HG03135 (cell line): ENCODE results near the gene SBF2.
"Not testable (repeated sequence)": the region's sequence is repeated elsewhere in the genome, so short reads cannot be mapped to it uniquely, and the experiment has no call there.

Experiments
- ATAC-seq: cut with Tn5 transposase; IDR thresholded peaks from one replicate; pipeline ENCODE4 v1.9.1; 2021; ENCODE audit warnings: mild to moderate bottlenecking, moderate library complexity; ENCODE audit not compliant: unreplicated experiment

The SBF2 gene

DNA sequence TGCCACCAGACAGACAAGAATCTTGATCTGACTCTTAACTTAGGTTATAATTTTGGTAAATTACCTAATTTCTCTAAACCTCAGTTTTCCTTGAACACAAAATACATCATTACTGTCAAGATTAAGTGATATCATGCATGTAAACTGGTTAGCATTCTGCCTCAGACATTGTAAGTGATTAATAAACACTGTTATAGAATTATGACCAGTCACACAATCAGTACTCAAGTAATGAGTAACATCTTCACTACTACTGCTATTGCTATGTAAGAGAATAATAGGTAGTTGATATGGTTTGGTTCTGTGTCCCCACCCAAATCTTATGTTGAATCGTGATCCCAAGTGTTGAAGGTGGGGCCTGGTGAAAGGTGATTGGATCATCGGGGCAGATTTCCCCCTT, 218.9 kb downstream of the SBF2 start:
- no peak for ATAC-seq

DNA sequence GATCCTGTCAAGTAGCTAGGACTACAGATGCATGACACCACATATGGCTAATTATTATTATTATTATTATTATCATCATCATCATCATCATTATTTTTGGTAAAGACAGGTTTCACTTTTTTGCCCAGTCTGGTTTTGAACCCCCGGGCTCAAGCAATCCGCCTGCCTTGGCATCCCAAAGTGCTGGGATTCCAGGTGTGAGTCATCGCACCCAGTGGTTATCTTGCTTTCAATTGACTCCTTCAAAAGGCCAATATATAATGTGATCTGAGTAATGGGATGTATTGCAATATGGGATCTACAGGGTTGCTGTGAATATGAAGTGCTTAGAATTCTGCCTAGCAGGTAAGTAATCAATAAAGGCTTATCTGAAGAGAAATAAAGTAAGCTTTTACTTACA, 221.2 kb downstream of the SBF2 start:
- ATAC-seq: no peak

DNA sequence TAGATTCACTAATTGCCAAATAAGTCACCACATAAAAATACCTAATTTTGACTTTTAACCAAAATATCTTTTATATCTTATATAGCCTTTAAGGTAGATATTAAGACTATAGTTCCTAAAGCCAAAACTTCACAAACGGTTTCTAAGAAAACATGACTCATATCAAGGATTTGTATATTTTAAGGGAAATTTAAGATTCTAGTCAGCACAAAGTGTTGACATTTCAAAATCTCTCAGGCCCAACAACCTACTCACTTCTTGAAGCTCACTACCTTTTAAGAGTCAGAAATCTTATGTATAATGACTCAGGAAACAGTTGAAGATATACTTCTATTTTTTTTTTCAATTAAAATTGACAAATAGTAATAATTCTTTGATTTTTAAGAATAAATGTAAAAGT, 221.9 kb downstream of the SBF2 start:
- no peak for ATAC-seq

DNA sequence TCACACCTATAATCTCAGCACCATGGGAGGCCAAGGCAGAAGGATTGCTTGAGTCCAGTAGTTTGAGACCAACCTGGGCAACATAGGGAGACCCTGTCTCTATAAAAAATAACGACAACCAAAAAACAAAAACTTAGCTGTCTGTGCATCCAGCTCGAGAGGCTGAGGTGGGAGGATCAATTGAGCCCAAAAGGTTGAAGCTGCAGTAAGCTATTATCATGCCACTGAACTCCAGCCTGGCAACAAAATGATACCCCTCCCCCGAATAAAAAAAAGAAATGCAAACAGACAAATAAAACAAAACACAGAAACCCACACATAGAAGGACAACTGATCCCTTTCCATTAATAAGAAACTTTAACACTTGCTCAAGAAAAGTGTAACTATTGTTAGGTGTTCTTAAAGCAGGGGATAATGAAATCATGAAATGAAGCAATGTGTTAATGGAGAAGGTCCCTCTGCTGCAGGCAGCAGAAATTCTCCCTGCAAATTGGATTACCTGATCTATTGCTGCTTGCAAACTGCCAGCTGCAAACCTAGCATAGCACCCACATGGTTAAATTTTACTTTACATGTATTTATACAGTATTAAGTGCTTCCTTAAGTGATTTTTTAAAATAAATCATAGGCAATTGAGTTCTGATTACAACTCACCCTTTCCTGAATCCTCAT, 226.3 kb downstream of the SBF2 start:
- ATAC-seq: no peak

DNA sequence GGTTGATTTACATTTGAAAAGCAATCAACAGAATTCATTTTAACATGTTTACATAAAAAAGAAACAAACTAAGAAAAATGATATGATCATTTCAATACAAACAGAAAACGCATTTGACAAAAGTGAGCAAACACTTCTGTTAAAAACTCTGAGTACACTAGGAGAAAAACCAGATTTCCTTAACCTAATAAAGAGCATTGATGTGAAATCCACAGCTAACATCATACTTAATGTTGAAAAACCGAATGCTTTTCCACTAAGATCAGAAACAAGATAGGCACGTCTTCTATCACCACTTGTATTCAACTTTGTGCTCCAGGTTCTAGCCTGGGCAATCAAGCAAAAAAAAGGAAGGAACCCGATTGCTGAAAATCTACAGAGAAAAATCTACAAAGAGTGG, 227.6 kb downstream of the SBF2 start:
- no peak for ATAC-seq

DNA sequence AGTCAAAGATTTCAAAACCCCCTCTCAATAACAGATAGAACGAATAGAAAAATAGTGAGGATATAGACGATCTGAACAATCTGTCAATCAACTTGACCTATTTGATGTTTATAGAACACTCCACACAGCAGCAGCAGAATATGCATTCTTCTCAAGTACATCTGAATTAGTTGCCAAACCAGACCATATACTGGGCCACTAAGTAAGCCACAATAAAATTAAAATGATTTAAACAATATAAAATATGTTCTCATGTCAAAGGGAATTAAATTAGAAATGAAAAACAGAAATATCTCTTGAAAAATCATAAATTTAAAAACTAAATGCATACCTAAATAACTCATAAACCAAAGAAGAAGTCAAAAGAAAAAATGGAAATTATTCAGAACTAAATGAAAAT, 229.2 kb downstream of the SBF2 start:
- no peak for ATAC-seq

DNA sequence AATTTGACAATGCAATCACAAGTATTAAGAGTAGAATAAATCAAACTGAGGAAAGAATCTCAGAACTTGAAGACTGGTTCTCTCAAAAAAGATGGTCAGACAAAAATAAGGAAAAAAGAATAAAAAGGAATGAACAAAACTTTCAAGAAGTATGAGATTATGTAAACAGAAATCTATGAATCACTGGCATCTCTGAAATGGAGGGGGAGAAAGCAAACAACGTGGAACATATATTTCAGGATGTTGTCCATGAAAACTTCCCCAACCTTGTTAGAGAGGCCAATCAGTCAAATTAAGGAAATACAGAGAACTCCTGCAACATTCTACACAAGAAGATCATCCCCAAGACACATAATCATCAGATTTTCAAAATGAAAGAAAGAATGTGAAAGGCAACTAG, 235.7 kb downstream of the SBF2 start:
- no peak for ATAC-seq

DNA sequence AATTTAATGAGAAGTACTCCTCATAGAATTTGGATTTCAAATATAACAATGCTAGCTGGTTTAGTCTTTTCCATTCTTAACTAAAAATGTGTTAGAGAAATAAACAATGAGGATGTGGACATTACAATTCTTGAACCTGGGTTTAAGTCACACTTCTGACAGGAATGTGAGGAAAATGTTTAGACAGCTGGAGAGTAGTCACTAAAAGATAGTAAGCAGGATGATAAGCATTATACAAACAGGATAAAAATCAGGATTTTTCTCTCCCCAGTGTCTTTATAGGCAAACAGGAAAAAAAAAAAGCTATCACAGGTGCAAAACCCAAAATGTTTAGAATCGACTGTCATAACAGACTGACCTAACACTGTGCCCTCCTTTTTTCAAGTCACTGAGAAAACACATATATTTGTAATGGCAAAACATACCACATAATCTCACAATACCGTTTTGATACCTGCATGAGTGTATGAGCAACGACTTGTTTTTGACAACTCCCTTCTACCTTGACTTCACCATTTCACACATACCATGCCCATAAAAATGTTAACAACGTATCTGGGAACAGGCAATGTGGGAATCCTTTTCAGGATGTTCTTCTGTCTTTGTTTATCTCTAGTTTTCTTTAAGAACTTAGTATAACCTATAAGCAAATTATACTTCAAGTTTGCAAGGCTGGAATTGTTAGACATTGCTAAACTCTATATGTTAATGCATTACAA, 242.0 kb downstream of the SBF2 start:
- ATAC-seq: no peak

DNA sequence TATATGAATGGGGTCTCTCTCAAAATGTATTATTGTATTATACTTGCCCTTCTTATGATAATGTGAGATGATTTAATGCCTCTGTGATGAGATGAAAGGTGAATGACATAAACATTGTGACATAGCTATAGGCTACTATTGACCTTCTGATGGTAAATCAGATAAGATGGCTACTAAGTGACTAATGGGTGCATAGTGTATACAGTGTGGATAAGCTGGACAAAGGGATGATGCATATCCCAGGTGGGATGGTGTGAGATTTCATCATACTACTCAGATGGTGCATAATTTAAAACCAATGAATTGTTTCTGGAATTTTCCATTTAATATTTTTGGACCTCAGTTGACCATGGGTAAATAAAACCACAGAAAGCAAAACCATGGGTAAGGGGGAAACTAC, 243.5 kb downstream of the SBF2 start:
- ATAC-seq: no peak

DNA sequence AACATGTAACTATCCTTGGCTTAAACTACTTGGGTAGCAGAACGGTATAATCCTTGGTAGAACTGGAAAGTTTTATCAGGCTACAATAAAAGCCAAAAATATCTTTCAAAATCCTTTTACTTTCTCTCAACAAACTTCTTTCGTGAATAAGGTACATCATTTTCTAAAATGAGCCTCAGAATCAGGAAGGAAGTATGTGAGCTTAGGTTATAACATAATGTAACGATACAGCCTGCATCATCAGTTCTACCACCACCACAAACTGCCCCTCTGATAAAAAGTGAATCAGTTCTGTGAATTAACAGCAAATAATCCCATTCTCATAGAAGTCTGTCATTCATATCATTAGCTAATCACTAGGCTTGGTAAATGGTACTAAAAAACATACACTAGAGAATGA, 244.3 kb downstream of the SBF2 start:
- ATAC-seq: no peak

DNA sequence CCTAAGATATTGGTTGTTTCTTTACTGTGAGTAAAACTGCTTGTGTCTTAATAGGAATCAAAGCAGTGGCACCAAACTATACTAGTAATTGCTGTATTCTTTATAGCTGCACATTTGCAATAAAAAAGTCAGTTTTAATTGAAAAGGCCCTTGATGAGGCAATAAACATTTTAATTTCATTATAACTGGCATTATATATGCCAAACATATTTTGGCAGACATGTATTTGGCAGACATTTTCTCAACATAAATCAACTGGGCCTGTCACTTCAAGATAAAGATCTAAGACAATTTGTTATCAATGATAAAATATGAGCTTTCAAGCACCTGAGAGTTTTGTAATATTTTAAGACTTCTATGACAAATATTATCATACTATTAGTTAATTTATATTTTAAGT, 245.7 kb downstream of the SBF2 start:
- no peak for ATAC-seq

DNA sequence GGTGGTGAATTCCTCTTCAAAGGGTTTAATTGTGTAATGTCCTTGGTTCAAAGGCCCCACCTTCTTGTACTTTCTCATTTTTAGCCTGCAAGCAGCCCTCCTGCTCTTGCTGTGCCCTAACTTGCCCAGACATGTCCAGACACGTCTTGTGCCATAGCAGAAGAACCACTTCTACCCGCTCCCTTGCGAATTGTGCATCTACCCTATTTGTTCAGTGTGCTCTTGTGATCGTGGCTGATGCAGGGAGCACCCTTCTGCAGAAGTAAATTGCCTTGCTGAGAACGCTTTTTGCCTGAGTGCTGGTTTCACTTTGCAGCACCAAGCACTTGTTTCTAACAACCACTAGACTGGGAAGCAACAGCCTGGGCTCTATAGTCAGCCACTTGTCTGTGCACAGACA, 249.4 kb downstream of the SBF2 start:
- no peak for ATAC-seq

DNA sequence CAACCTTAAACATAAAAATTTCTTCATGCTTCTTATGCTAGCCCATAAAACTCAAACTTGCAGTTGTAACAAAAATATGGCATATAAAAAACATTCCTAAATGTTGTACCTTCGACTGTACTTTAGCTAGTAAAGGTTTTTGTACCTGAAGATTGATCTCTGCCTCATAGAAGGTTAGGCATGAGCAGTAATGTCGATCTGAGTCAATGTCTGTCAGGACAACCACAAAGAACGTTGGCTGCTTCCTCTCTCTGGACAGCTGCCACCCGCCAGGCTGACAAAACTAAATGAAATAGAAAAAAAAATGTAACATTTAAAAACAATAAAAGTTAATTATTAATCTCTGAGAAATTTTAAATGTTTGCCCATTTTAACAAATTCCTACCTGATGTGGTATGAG, 251.3 kb downstream of the SBF2 start:
- ATAC-seq: no peak

DNA sequence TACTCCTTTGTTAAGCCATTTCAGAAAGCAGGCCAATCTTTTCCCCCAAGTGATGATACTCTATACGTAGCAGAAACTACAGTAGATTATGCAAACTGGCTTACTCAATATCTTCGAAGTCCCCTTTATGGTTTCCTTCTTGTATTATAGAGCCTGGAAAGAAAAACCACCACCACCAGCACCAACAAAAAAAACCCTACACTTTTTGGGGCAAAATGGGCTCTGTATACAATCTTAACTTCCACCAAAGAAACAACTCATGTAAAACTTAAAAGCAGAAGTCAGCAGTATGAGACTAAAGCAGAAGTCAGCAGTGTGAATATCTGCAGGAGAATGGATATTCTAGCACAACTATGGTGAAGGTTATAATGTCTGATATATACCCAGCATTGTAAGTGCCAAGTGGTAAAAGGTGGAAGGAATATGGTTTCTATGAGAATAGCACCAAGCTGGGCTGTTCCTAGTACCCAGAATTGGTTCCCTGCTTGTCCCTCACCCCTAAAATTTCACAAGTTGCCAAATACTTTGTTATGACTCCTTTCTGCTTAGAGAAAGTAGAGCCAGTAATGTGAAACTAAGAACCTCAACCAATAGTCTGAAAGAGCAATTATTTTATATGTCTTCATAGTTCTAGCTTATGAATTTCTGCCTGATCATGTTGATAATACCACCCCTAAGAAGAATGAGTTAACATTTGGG, 252.1 kb downstream of the SBF2 start:
- ATAC-seq: no peak

DNA sequence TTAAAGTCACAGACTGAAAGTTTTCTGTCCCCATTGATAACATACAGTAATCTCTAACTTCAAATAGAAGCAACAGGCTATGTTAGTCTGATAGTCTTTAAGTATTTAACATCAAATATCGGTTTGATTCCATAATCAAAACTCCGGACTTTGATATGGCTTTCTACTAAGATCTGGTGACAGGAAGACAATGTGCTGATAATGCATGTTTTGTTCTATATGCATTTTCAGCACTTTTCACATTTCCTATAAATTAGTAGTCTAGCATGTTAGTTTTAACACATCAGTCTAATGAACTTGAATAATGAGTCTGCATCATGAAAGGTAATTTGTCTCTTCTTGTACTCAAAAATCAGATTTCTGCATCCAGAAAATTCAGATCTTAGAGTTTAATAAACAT, 252.7 kb downstream of the SBF2 start:
- no peak for ATAC-seq

DNA sequence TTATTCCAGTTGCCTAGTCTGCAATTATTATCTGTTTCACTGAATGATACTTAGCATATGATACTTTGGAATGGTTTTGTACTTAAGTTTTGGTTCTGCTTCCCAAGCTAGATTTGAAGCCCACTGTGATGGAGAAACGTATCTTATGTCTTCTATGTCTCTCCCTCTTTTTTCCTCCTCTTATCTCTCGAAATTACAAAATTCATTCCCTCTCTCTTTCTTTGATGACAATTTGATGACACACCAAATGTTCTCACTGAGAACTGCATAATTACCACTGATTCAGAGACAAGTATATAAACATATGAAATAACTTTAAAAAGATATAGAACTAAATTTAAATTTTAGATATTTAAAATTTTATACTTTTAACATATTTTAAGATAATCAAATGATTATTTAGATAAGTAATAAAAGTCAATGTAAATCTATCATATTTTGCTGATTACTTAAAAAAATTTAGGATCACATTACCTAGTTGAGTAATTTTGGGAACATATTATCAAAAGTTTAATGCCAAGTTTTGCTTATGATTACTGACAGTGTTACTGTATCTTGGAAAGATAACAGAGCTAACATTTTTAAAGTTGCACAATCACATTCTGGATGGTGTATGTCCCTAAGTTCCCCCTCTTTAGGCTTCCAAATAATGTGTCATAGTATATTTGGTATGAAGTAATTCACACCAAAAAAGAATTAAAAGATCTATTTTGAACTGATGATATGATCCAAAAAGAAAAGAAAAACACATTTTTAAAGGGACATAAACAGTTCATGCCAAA, 255.3 kb downstream of the SBF2 start:
- no peak for ATAC-seq

DNA sequence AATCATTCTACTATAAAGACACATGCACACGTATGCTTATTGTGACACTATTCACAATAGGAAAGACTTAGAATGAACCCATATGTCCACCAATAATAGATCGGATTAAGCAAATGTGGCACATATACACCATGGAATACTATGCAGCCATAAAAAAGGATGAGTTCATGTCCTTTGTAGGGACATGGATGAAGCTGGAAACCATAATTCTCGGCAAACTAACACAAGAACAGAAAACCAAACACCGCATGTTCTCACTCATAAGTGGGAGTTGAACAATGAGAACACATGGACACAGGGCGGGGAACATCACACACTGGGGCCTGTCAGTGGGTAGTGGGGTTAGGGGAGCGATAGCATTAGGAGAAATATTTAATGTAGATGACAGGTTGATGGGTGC, 258.1 kb downstream of the SBF2 start:
- not testable (repeated sequence) for ATAC-seq

DNA sequence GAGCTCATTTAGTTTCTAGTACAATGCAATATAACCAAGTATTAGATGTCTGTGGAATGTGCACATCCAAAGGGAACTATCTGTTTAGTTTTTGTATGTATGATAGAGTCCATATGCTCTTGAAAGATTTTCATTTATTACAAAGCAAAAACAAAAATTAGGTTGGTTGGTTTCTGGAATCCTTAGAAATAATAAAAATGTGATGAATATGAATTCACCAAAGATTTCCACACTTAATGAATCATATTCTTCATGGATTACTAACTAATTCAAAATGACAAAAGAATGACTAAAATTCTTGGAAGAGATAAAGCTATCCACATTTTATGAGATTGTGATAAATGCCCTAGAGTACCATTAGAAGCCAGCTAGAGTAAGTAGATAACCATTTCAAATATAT, 261.1 kb downstream of the SBF2 start:
- ATAC-seq: no peak

DNA sequence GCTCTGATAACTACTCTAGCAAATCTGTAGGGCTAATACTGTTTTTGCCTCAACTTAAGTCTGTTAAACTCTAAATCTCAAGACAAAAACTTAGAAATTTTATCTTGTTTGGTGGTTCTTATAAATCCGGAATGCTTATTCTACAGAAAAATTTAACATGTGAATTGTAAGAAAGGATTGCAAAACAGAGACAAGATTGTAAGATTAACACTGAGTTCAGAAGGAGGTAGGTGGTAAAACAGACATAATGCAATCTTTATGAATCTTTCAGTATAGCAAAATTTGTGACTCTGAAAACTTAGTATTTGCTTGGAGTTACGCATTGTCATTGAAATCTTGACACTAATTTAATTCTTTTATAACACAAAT, 263.9 kb downstream of the SBF2 start:
- no peak for ATAC-seq

DNA sequence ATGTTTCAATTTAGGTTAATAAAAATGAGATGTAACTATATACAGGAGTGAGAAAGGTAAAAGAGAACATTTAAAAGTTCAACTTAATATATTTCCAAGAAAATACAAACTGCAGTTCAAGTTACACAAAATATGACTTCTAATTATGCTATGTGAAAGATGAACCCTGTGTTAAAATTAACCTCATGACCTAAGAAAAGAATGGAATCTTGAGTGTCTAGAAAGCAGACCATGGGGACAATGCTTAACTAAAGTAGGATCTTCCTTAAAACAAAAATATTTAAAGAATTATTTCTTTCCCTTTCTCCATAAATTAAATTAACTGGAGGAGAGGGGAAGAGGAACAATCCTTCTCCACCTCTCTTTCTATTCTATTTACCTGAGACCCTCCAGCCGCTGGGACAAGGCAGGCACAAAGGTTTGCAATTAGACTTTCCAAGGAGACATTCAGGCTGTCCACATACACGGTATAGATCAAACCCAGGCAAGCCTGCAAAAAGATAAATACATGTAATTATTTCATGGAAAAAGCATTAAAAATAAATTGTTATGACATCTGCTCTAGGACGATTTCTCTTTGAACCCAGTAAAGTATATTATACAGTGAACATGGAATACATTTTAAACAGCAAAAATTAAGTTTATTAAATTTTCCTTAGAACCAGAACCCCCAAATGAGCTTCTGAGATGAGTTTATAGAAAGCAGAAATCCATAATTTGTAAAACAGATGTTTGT, 264.5 kb downstream of the SBF2 start:
- ATAC-seq: no peak

DNA sequence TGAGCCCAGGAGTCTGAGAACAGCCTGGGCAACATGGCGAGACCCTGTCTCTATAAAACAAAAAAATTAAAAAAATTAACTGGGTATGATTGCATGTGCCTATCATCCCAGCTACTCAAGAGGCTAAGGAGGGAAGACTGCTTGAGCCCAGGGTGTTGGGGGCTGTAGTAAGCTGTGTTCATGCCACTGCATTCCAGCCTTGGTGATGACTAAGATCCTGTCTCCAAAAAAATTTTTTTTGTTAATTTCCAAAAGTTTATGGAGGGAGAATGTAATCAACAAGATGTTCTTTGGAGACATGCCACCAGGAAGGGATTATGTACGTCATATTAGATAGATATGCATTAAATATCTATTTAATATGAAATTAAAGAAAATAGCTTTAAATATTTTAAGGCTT, 267.5 kb downstream of the SBF2 start:
- ATAC-seq: no peak
